ENCODE measurements around the gene KIZ.
A peak's percentile ranks its signal among the peaks of the same experiment; 100 is the strongest.

KIZ gene

DNA sequence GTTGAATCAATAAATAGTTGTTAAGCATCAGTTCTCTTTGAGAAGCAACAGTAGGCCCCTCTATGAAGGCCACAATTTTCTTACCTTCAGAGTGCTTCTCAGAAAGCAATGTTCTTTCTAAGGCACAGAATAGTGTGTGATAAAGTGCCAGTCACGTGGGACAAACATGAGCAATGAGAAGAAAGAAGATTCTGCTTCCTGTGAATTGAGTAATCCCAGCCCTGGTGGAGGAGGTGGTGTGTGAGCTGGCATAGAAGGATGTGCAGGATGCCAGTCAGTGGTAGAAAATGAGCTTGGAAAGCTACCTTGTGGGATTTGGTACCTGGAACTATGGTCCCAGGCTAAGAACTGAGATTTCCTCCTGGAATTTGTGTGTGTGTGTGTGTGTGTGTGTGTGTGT is 21.7 kb downstream of the KIZ start:
- no peak overlapping the region for H3K4me3 ChIP-seq (ENCODE audit: low read depth, low read length)
- DNase-seq (ENCODE audit: low read depth) = no peak
- TF ChIP-seq, protein P1, sequence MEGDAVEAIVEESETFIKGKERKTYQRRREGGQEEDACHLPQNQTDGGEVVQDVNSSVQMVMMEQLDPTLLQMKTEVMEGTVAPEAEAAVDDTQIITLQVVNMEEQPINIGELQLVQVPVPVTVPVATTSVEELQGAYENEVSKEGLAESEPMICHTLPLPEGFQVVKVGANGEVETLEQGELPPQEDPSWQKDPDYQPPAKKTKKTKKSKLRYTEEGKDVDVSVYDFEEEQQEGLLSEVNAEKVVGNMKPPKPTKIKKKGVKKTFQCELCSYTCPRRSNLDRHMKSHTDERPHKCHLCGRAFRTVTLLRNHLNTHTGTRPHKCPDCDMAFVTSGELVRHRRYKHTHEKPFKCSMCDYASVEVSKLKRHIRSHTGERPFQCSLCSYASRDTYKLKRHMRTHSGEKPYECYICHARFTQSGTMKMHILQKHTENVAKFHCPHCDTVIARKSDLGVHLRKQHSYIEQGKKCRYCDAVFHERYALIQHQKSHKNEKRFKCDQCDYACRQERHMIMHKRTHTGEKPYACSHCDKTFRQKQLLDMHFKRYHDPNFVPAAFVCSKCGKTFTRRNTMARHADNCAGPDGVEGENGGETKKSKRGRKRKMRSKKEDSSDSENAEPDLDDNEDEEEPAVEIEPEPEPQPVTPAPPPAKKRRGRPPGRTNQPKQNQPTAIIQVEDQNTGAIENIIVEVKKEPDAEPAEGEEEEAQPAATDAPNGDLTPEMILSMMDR (IDR thresholded peaks at IDR 0.05; ENCODE audit: control insufficient read depth, extremely low read depth, insufficient read depth) = no peak

- no peak for DNase-seq (ENCODE audit: low read depth)
- TF ChIP-seq, protein P1 (IDR thresholded peaks at IDR 0.05; ENCODE audit: control insufficient read depth, extremely low read depth, insufficient read depth) = no peak
- no peak overlapping the region for H3K4me3 ChIP-seq (ENCODE audit: low read depth, low read length)
Measured at GRCh38 chr20:21149344-21149743, 23.5 kb downstream of the KIZ start.

- TF ChIP-seq, protein P1 (IDR thresholded peaks at IDR 0.05; ENCODE audit: control insufficient read depth, extremely low read depth, insufficient read depth) = no peak
- H3K4me3 ChIP-seq (ENCODE audit: low read depth, low read length) = no peak overlapping the region
- DNase-seq (ENCODE audit: low read depth) = no peak
Measured at GRCh38 chr20:21151791-21152190, 25.9 kb downstream of the KIZ start.

GRCh38 chr20:21154692-21155091 is 28.8 kb downstream of the KIZ start:
- DNase-seq (ENCODE audit: low read depth) = peak; percentile 54
- no peak overlapping the region for H3K4me3 ChIP-seq (ENCODE audit: low read depth, low read length)
- TF ChIP-seq, protein P1 (IDR thresholded peaks at IDR 0.05; ENCODE audit: control insufficient read depth, extremely low read depth, insufficient read depth) = no peak

- TF ChIP-seq, protein P1 (IDR thresholded peaks at IDR 0.05; ENCODE audit: control insufficient read depth, extremely low read depth, insufficient read depth) = no peak
- no peak for DNase-seq (ENCODE audit: low read depth)
- H3K4me3 ChIP-seq (ENCODE audit: low read depth, low read length) = no peak overlapping the region
Measured at GRCh38 chr20:21155268-21155667, 29.4 kb downstream of the KIZ start.

- no peak for DNase-seq (ENCODE audit: low read depth)
- TF ChIP-seq, protein P1 (IDR thresholded peaks at IDR 0.05; ENCODE audit: control insufficient read depth, extremely low read depth, insufficient read depth) = no peak
- no peak overlapping the region for H3K4me3 ChIP-seq (ENCODE audit: low read depth, low read length)
Measured at GRCh38 chr20:21156266-21156665, 30.4 kb downstream of the KIZ start.

GRCh38 chr20:21157006-21157405 is 31.1 kb downstream of the KIZ start:
- DNase-seq (ENCODE audit: low read depth) = no peak
- TF ChIP-seq, protein P1 (IDR thresholded peaks at IDR 0.05; ENCODE audit: control insufficient read depth, extremely low read depth, insufficient read depth) = no peak
- no peak overlapping the region for H3K4me3 ChIP-seq (ENCODE audit: low read depth, low read length)

All from LNCaP clone FGC (cell line).